Activated CD4-positive, alpha-beta T cell treated with anti-CD3 and anti-CD28 coated beads for 48 hours (primary cell): Measurements from ENCODE around the gene GAL.

ENCODE experiments used
- DNase-seq: peaks from one replicate; pipeline ENCODE4 v3.0.0-alpha.2; 2020

Gene GAL

GRCh38 chr11:68714060-68714856, 29.9 kb downstream of the GAL start:
- DNase-seq, result no peak

GRCh38 chr11:68715456-68716122, 31.2 kb downstream of the GAL start:
- DNase-seq, result no peak

- no peak for DNase-seq
Measured at GRCh38 chr11:68721075-68721474, 36.7 kb downstream of the GAL start.

- no peak for DNase-seq
Measured at GRCh38 chr11:68722143-68722542, 37.8 kb downstream of the GAL start.

GRCh38 chr11:68724293-68724692, 39.9 kb downstream of the GAL start:
- no peak for DNase-seq

GRCh38 chr11:68727783-68728182, 43.4 kb downstream of the GAL start:
- no peak for DNase-seq

- DNase-seq, result no peak
Measured at GRCh38 chr11:68734111-68734510, 49.8 kb downstream of the GAL start.

GRCh38 chr11:68735125-68735524, 50.8 kb downstream of the GAL start:
- DNase-seq, result no peak

GRCh38 chr11:68735646-68736045, 51.3 kb downstream of the GAL start:
- DNase-seq, result no peak
